ENCODE results near the gene LGALS3.

- TF ChIP-seq CTCF (conservative IDR thresholded peaks at IDR 0.05) (no peak), ZFX (IDR thresholded peaks at IDR 0.05) (no peak)
These were observed 21.1 kb upstream of the LGALS3 start for GRCh38 chr14:55107766-55108554.
